Breast epithelium (tissue), 3 donors: ENCODE data around the gene ADAMTSL4.

ENCODE experiments used
- CTCF ChIP-seq, 3 donors: fragments of 450-650 bp; IDR thresholded peaks; one replicate each; pipeline ENCODE4 v1.5.1; 2016 to 2017; ENCODE audit warnings: antibody characterized with exemption in 3 of 3, mild to moderate bottlenecking in 3 of 3, moderate library complexity in 3 of 3
- POLR2A ChIP-seq: fragments of 450-650 bp; IDR thresholded peaks from one replicate; pipeline ENCODE4 v1.6.1; 2016; ENCODE audit warnings: antibody characterized with exemption, mild to moderate bottlenecking, moderate library complexity

- TF ChIP-seq POLR2A (no peak), CTCF (IDR thresholded peaks at IDR 0.05) (no peak)
Measured at GRCh38 chr1:150516050-150516591, 33.1 kb upstream of the ADAMTSL4 start.
